K562 (cell line): ENCODE measurements around the gene HDAC1. TPM values are rescaled to one million over a fixed set of nuclear protein-coding genes. Genes with fewer than 3 reads are reported as not detected.

Experiments
- ATAC-seq: fragments of 200-7000 bp; cut with Tn5 transposase; 3 replicates; pipeline ENCODE4 v1.9.1; 2020; ENCODE audit warnings: moderate library complexity
- BruUV-seq: library from RNA; stranded (reverse); fragments of 400-500 nt; replicated peaks from 2 replicates; lab custom pipeline; 2021; lab: Mats Ljungman, UMichigan
- CTCF ChIA-PET: fragments of 300-600 bp; formaldehyde crosslinking; extraction: SDS; loops from one replicate; lab custom pipeline; 2021; ENCODE audit warnings: low intra/inter-chr PET ratio; lab: Yijun Ruan, JAX
- POLR2A ChIA-PET: fragments of 300-600, 350-650 bp; sonication (Branson Sonifier 250); formaldehyde crosslinking; extraction: SDS; loops from one replicate; lab custom pipeline; 2021; ENCODE audit warnings: antibody characterized with exemption, inconsistent platforms; lab: Yijun Ruan, JAX
- DNase-seq, 4 experiments: peaks; one replicate each; pipeline versions ENCODE4 v3.0.0 to v3.0.0-alpha.2; 2011 to 2018; ENCODE audit warnings: low spot score in 3 of 4, mixed read lengths in 3 of 4; ENCODE audit errors: extremely low read depth in 1 of 4
- FAIRE-seq: peaks from 2 replicates; lab custom pipeline; 2011; peaks lifted over from hg19 to GRCh38; lab: Jason Lieb, UNC
- H2AFZ ChIP-seq: 2 replicates; pipeline ENCODE4 v1.6.0; 2011; ENCODE audit warnings: low read depth, low read length, control low read depth, inconsistent platforms
- H3K27ac ChIP-seq: fragments of 200-600 bp; 3 replicates; pipeline ENCODE4 v1.8.0; 2011; ENCODE audit warnings: low read depth, mild to moderate bottlenecking, control low read depth, inconsistent platforms, low read length, moderate library complexity, mixed read lengths; ENCODE audit errors: extremely low read depth
- H3K27me3 ChIP-seq, 2 experiments: fragments of 300-600 bp in 1 of 2; 2 replicates in 1 of 2; 3 replicates in 1 of 2; pipeline versions ENCODE4 v1.6.0 to v1.8.0; 2011; ENCODE audit warnings: inconsistent platforms in 2 of 2, low read length in 2 of 2, mild to moderate bottlenecking in 1 of 2, mixed read lengths in 1 of 2, moderate library complexity in 1 of 2; ENCODE audit not compliant: control insufficient read depth in 2 of 2, insufficient read depth in 2 of 2
- H3K36me3 ChIP-seq: fragments of 300-600 bp; 3 replicates; pipeline ENCODE4 v1.8.0; 2011; ENCODE audit warnings: mild to moderate bottlenecking, low read length, inconsistent platforms; ENCODE audit not compliant: control insufficient read depth, insufficient read depth
- H3K4me1 ChIP-seq, 2 experiments: fragments of 200-600 bp in 1 of 2; replicated peaks in 1 of 2; 2 replicates in 1 of 2; 3 replicates in 1 of 2; pipeline versions ENCODE4 v1.5.1 to v1.8.0; 2011; ENCODE audit warnings: inconsistent platforms in 2 of 2, low read length in 2 of 2, mild to moderate bottlenecking in 1 of 2, mixed read lengths in 1 of 2, moderate library complexity in 1 of 2; ENCODE audit not compliant: control insufficient read depth in 2 of 2, insufficient read depth in 2 of 2
- H3K4me2 ChIP-seq: 2 replicates; pipeline ENCODE4 v1.6.1; 2011; ENCODE audit warnings: low read length, control low read depth, inconsistent platforms, mixed read lengths; ENCODE audit not compliant: insufficient read depth
- H3K4me3 ChIP-seq: fragments of 200-600 bp; sonication (generic), shearing (Covaris generic); 2 replicates; pipeline ENCODE4 v1.5.1; 2016; ENCODE audit warnings: control low read depth, inconsistent platforms
- H3K79me2 ChIP-seq: fragments of 200-600 bp; 3 replicates; pipeline ENCODE4 v1.8.0; 2011; ENCODE audit warnings: low read length, inconsistent platforms; ENCODE audit not compliant: control insufficient read depth, insufficient read depth
- H3K9ac ChIP-seq, 2 experiments: 2 replicates each; pipeline versions ENCODE4 v1.6.0 to v1.6.1; 2011; ENCODE audit warnings: low read depth in 2 of 2, low read length in 2 of 2, control low read depth in 1 of 2, inconsistent platforms in 1 of 2, mild to moderate bottlenecking in 1 of 2, mixed read lengths in 1 of 2; ENCODE audit not compliant: insufficient read depth in 1 of 2
- H3K9me1 ChIP-seq: one replicate; pipeline ENCODE4 v1.6.0; 2011; ENCODE audit warnings: inconsistent platforms, mild to moderate bottlenecking, low read length, moderate library complexity; ENCODE audit not compliant: control insufficient read depth, insufficient read depth
- H3K9me3 ChIP-seq: replicated peaks from 2 replicates; pipeline ENCODE4 v1.5.1; 2011; ENCODE audit warnings: low read depth, low read length, inconsistent platforms; ENCODE audit not compliant: control insufficient read depth, insufficient read depth
- H4K20me1 ChIP-seq: replicated peaks from 2 replicates; pipeline ENCODE4 v1.6.1; 2011; ENCODE audit warnings: low read length, inconsistent platforms, mixed read lengths; ENCODE audit not compliant: control insufficient read depth, insufficient read depth
- RERE ChIP-seq: sonication (generic); formaldehyde crosslinking; IDR thresholded peaks from 2 replicates; pipeline ENCODE4 v1.8.0; 2023; ENCODE audit warnings: missing genetic modification reagents, mild to moderate bottlenecking, borderline replicate concordance
- ZNF121 ChIP-seq: sonication (generic); formaldehyde crosslinking; conservative IDR thresholded peaks from 2 replicates; pipeline ENCODE4 v1.8.0; 2022; ENCODE audit warnings: missing genetic modification reagents
- WGBS: fragments of 100-300 bp; shearing (Covaris generic); methylation state at CpG from one replicate; pipeline ENCODE4 v1.1.6; 2016; ENCODE audit warnings: low coverage, mixed read lengths; ENCODE audit not compliant: insufficient coverage; ENCODE audit errors: missing lambda C conversion rate; 5-methylcytosine and 5-hydroxymethylcytosine counted together
- in situ Hi-C: fragments of 300-500 bp; cut with MboI; formaldehyde crosslinking; loops from 4 replicates; pipeline ENCODE4 v1.15.0; 2018; ENCODE audit warnings: inconsistent platforms, mixed read lengths
- intact Hi-C: fragments of 100-400 bp; cut with micrococcal nuclease; formaldehyde crosslinking; loops from 2 replicates; pipeline ENCODE4 v1.14.2; 2022
- polyA plus RNA-seq, 8 experiments: library from polyadenylated mRNA; depleted of rRNA in 4 of 8; stranded (reverse) in 5 of 8; unstranded in 3 of 8; fragments of >200 nt; fragmentation: Nextera tagmentation in 2 of 8; fragmentation: Illumina TruSeq in 1 of 8; extraction: Ambion mirVana in 2 of 8; extraction: Trizol in 1 of 8; gene quantifications; 2 replicates each; pipeline versions ENCODE4 v1.2.1 to v1.2.3, GENCODE V29; 2011 to 2014; ENCODE audit warnings: inconsistent platforms in 1 of 8, missing spikeins in 1 of 8
- total RNA-seq, 7 experiments: library from RNA; depleted of rRNA in 6 of 7; stranded (reverse); fragments of >200 nt in 6 of 7; fragmentation: Illumina TruSeq in 2 of 7; extraction: Trizol in 2 of 7; gene quantifications; 2 replicates each; pipeline versions ENCODE4 v1.2.1 to v1.2.3, GENCODE V29; 2011 to 2021; ENCODE audit warnings: low replicate concordance in 1 of 7

The HDAC1 gene
- total and polyA plus RNA-seq, 9 of the 15 experiments (the other 6 are each of a cell fraction or from before 2014, with no cell fraction given), result 169 to 384 (median 193) TPM

- Histone ChIP-seq H4K20me1 (no peaks in the 10 kb centered on the region), H3K9me1 (no peaks in the 10 kb centered on the region), H3K4me1 (peaks cover 0 to 9% of the 10 kb centered on the region in 2 experiments; a peak in 2 of 5 replicates), H3K4me2 (no peak overlapping the region), H3K79me2 (no peaks in the 10 kb centered on the region), H3K27me3 (no peaks in the 10 kb centered on the region), H3K4me3 (no peak overlapping the region), H3K27ac (no peak overlapping the region), H3K9me3 (no peaks in the 10 kb centered on the region), H3K9ac (no peak overlapping the region), H3K36me3 (no peaks in the 10 kb centered on the region), H2AFZ (no peak overlapping the region)
- ATAC-seq (no peak), DNase-seq (no peak), FAIRE-seq (no peak)
- intact Hi-C loops, result no loop called here
- no TSS peak for BruUV-seq
- TF ChIP-seq RERE (CRISPR knock-in tag), result no peak
- 0 out of 2 replicates have a peak, but pooled peaks have one; percentile 17 for TF ChIP-seq ZNF121 (CRISPR knock-in tag)
- CTCF ChIA-PET, result no interaction called here
- POLR2A ChIA-PET, result interaction anchor here (0.6 to 1.2 kb wide), 3 partner anchors 9 to 81 kb away, joined by 3 to 4 read pairs (median 3); no protein-coding TSS in a partner anchor
- 70% methylated on average over 8 of the region's 9 CpGs for WGBS
- in situ Hi-C loops, result no loop called here
Measured at GRCh38 chr1:32265846-32266245, 26.0 kb upstream of the HDAC1 start.
